K562 (cell line): ENCODE data around the gene SETD5. TPM values are rescaled to one million over a fixed set of nuclear protein-coding genes. Genes with fewer than 3 reads are reported as not detected.

Experiments used
- ATAC-seq: fragments of 200-7000 bp; cut with Tn5 transposase; 3 replicates; pipeline ENCODE4 v1.9.1; 2020; ENCODE audit warnings: moderate library complexity
- BruUV-seq: library from RNA; stranded (reverse); fragments of 400-500 nt; replicated peaks from 2 replicates; lab custom pipeline; 2021; lab: Mats Ljungman, UMichigan
- CTCF ChIA-PET: fragments of 300-600 bp; formaldehyde crosslinking; extraction: SDS; loops from one replicate; lab custom pipeline; 2021; ENCODE audit warnings: low intra/inter-chr PET ratio; lab: Yijun Ruan, JAX
- POLR2A ChIA-PET: fragments of 300-600, 350-650 bp; sonication (Branson Sonifier 250); formaldehyde crosslinking; extraction: SDS; loops from one replicate; lab custom pipeline; 2021; ENCODE audit warnings: antibody characterized with exemption, inconsistent platforms; lab: Yijun Ruan, JAX
- DNase-seq, 4 experiments: peaks; one replicate each; pipeline versions ENCODE4 v3.0.0 to v3.0.0-alpha.2; 2011 to 2018; ENCODE audit warnings: low spot score in 3 of 4, mixed read lengths in 3 of 4; ENCODE audit errors: extremely low read depth in 1 of 4
- FAIRE-seq: peaks from 2 replicates; lab custom pipeline; 2011; peaks lifted over from hg19 to GRCh38; lab: Jason Lieb, UNC
- H2AFZ ChIP-seq: 2 replicates; pipeline ENCODE4 v1.6.0; 2011; ENCODE audit warnings: low read depth, low read length, control low read depth, inconsistent platforms
- H3K27ac ChIP-seq: fragments of 200-600 bp; 3 replicates; pipeline ENCODE4 v1.8.0; 2011; ENCODE audit warnings: low read depth, mild to moderate bottlenecking, control low read depth, inconsistent platforms, low read length, moderate library complexity, mixed read lengths; ENCODE audit errors: extremely low read depth
- H3K27me3 ChIP-seq, 2 experiments: fragments of 300-600 bp in 1 of 2; 2 replicates in 1 of 2; 3 replicates in 1 of 2; pipeline versions ENCODE4 v1.6.0 to v1.8.0; 2011; ENCODE audit warnings: inconsistent platforms in 2 of 2, low read length in 2 of 2, mild to moderate bottlenecking in 1 of 2, mixed read lengths in 1 of 2, moderate library complexity in 1 of 2; ENCODE audit not compliant: control insufficient read depth in 2 of 2, insufficient read depth in 2 of 2
- H3K36me3 ChIP-seq: fragments of 300-600 bp; 3 replicates; pipeline ENCODE4 v1.8.0; 2011; ENCODE audit warnings: mild to moderate bottlenecking, low read length, inconsistent platforms; ENCODE audit not compliant: control insufficient read depth, insufficient read depth
- H3K4me1 ChIP-seq, 2 experiments: fragments of 200-600 bp in 1 of 2; replicated peaks in 1 of 2; 2 replicates in 1 of 2; 3 replicates in 1 of 2; pipeline versions ENCODE4 v1.5.1 to v1.8.0; 2011; ENCODE audit warnings: inconsistent platforms in 2 of 2, low read length in 2 of 2, mild to moderate bottlenecking in 1 of 2, mixed read lengths in 1 of 2, moderate library complexity in 1 of 2; ENCODE audit not compliant: control insufficient read depth in 2 of 2, insufficient read depth in 2 of 2
- H3K4me2 ChIP-seq: 2 replicates; pipeline ENCODE4 v1.6.1; 2011; ENCODE audit warnings: low read length, control low read depth, inconsistent platforms, mixed read lengths; ENCODE audit not compliant: insufficient read depth
- H3K4me3 ChIP-seq: fragments of 200-600 bp; sonication (generic), shearing (Covaris generic); 2 replicates; pipeline ENCODE4 v1.5.1; 2016; ENCODE audit warnings: control low read depth, inconsistent platforms
- H3K79me2 ChIP-seq: fragments of 200-600 bp; 3 replicates; pipeline ENCODE4 v1.8.0; 2011; ENCODE audit warnings: low read length, inconsistent platforms; ENCODE audit not compliant: control insufficient read depth, insufficient read depth
- H3K9ac ChIP-seq, 2 experiments: 2 replicates each; pipeline versions ENCODE4 v1.6.0 to v1.6.1; 2011; ENCODE audit warnings: low read depth in 2 of 2, low read length in 2 of 2, control low read depth in 1 of 2, inconsistent platforms in 1 of 2, mild to moderate bottlenecking in 1 of 2, mixed read lengths in 1 of 2; ENCODE audit not compliant: insufficient read depth in 1 of 2
- H3K9me1 ChIP-seq: one replicate; pipeline ENCODE4 v1.6.0; 2011; ENCODE audit warnings: inconsistent platforms, mild to moderate bottlenecking, low read length, moderate library complexity; ENCODE audit not compliant: control insufficient read depth, insufficient read depth
- H3K9me3 ChIP-seq: replicated peaks from 2 replicates; pipeline ENCODE4 v1.5.1; 2011; ENCODE audit warnings: low read depth, low read length, inconsistent platforms; ENCODE audit not compliant: control insufficient read depth, insufficient read depth
- H4K20me1 ChIP-seq: replicated peaks from 2 replicates; pipeline ENCODE4 v1.6.1; 2011; ENCODE audit warnings: low read length, inconsistent platforms, mixed read lengths; ENCODE audit not compliant: control insufficient read depth, insufficient read depth
- ARID1B ChIP-seq: fragments of 450-650 bp; IDR thresholded peaks from 2 replicates; pipeline ENCODE4 v1.6.1; 2016; ENCODE audit warnings: antibody characterized with exemption, mild to moderate bottlenecking, inconsistent platforms
- ATF1 ChIP-seq, 2 experiments: fragments of 450-650 bp in 1 of 2; IDR thresholded peaks; 2 replicates each; pipeline ENCODE4 v1.6.1; 2016; ENCODE audit warnings: missing compliant biosample characterization in 1 of 2, missing genetic modification characterization in 1 of 2
- ETV5 ChIP-seq: sonication (generic); formaldehyde crosslinking; IDR thresholded peaks from 2 replicates; pipeline ENCODE4 v1.4.0; 2020; ENCODE audit warnings: low read depth, mild to moderate bottlenecking, missing genetic modification reagents
- HDAC2 ChIP-seq: fragments of 450-650 bp; IDR thresholded peaks from 2 replicates; pipeline ENCODE4 v1.6.1; 2016; ENCODE audit warnings: mild to moderate bottlenecking
- HMG20A ChIP-seq: fragments of 450-650 bp; formaldehyde crosslinking; conservative IDR thresholded peaks from 2 replicates; pipeline ENCODE4 v1.4.0; 2020; ENCODE audit warnings: mild to moderate bottlenecking, mixed read lengths
- MIER1 ChIP-seq: fragments of 450-650 bp; IDR thresholded peaks from 2 replicates; pipeline ENCODE4 v1.6.1; 2016; ENCODE audit warnings: antibody characterized with exemption, mild to moderate bottlenecking, low read depth
- TARDBP ChIP-seq: fragments of 450-650 bp; IDR thresholded peaks from 2 replicates; pipeline ENCODE4 v1.6.1; 2016
- YY1 ChIP-seq, 3 experiments: IDR thresholded peaks; 2 replicates each; pipeline ENCODE4 v1.6.1; 2011; ENCODE audit warnings: low read length in 2 of 3, mild to moderate bottlenecking in 2 of 3, moderate library complexity in 2 of 3, borderline replicate concordance in 1 of 3, control low read depth in 1 of 3, low read depth in 1 of 3; ENCODE audit not compliant: insufficient read depth in 3 of 3, insufficient replicate concordance in 2 of 3, control insufficient read depth in 1 of 3, insufficient read length in 1 of 3; ENCODE audit errors: extremely low read depth in 1 of 3
- ZNF253 ChIP-seq: fragments of 250-450 bp; sonication (Bioruptor Pico); conservative IDR thresholded peaks from 2 replicates; pipeline ENCODE4 v1.6.1; 2021; ENCODE audit warnings: mild to moderate bottlenecking
- ZNF347 ChIP-seq: fragments of 450-650 bp; formaldehyde crosslinking; IDR thresholded peaks from 2 replicates; pipeline ENCODE4 v1.4.0; 2020; ENCODE audit warnings: low read depth, mild to moderate bottlenecking, moderate library complexity
- WGBS: fragments of 100-300 bp; shearing (Covaris generic); methylation state at CpG from one replicate; pipeline ENCODE4 v1.1.6; 2016; ENCODE audit warnings: low coverage, mixed read lengths; ENCODE audit not compliant: insufficient coverage; ENCODE audit errors: missing lambda C conversion rate; 5-methylcytosine and 5-hydroxymethylcytosine counted together
- in situ Hi-C: fragments of 300-500 bp; cut with MboI; formaldehyde crosslinking; loops from 4 replicates; pipeline ENCODE4 v1.15.0; 2018; ENCODE audit warnings: inconsistent platforms, mixed read lengths
- intact Hi-C: fragments of 100-400 bp; cut with micrococcal nuclease; formaldehyde crosslinking; loops from 2 replicates; pipeline ENCODE4 v1.14.2; 2022
- polyA plus RNA-seq, 8 experiments: library from polyadenylated mRNA; depleted of rRNA in 4 of 8; stranded (reverse) in 5 of 8; unstranded in 3 of 8; fragments of >200 nt; fragmentation: Nextera tagmentation in 2 of 8; fragmentation: Illumina TruSeq in 1 of 8; extraction: Ambion mirVana in 2 of 8; extraction: Trizol in 1 of 8; gene quantifications; 2 replicates each; pipeline versions ENCODE4 v1.2.1 to v1.2.3, GENCODE V29; 2011 to 2014; ENCODE audit warnings: inconsistent platforms in 1 of 8, missing spikeins in 1 of 8
- total RNA-seq, 7 experiments: library from RNA; depleted of rRNA in 6 of 7; stranded (reverse); fragments of >200 nt in 6 of 7; fragmentation: Illumina TruSeq in 2 of 7; extraction: Trizol in 2 of 7; gene quantifications; 2 replicates each; pipeline versions ENCODE4 v1.2.1 to v1.2.3, GENCODE V29; 2011 to 2021; ENCODE audit warnings: low replicate concordance in 1 of 7
- TF ChIP-seq, protein P1 (sequence below), 2 experiments: fragments of 250-450 bp in 1 of 2; fragments of 450-650 bp in 1 of 2; sonication (Bioruptor Pico) in 1 of 2; IDR thresholded peaks; 2 replicates each; pipeline versions ENCODE4 v1.6.1 to v1.8.0; 2016 to 2021; ENCODE audit warnings: mild to moderate bottlenecking in 2 of 2, moderate library complexity in 2 of 2, missing compliant biosample characterization in 1 of 2, missing genetic modification characterization in 1 of 2

Gene SETD5
- total and polyA plus RNA-seq, 9 of the 15 experiments (the other 6 are each of a cell fraction or from before 2014, with no cell fraction given) = 20.8 to 135 (median 87.2) TPM

DNA sequence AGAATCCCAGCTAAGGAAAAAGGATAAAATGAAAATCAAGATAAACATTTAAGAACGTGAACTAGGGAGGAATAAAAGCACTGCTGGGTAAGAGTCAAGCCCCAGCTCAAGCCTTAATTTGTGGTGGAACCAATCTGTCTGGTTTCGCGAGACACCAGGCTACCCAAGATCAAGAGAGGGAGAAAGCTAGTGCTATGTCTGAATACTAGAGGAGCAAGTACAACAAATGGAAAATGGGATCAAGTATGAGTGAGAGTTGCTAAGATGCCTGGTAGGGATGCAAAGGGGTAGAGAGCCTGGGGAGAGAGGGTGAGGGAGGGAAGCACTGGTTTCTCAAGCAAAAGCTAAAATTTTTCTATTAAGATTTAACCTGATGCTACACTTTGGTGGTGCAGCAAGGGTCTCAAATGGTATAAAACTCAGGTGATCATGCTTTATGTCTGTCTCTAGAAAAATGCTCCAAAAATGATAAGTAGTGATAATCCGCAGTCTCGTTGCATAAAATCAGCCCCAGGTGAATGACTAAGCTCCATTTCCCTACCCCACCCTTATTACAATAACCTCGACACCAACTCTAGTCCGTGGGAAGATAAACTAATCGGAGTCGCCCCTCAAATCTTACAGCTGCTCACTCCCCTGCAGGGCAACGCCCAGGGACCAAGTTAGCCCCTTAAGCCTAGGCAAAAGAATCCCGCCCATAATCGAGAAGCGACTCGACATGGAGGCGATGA lies 1.7 kb upstream of the SETD5 start:
- WGBS = 7% methylated on average over 15 of the region's 15 CpGs
- CTCF ChIA-PET = interaction anchor here (1.6 kb wide), 1 partner anchor 27 kb away, joined by 5 read pairs; no protein-coding TSS in a partner anchor
- no peak for DNase-seq
- Histone ChIP-seq H4K20me1 (peaks cover 40% of the 10 kb centered on the region), H3K9ac (peak overlapping the region; percentile 93 to 97), H3K27ac (peak overlapping the region; percentile 96), H3K27me3 (no peaks in the 10 kb centered on the region), H3K79me2 (peaks cover 88% of the 10 kb centered on the region), H3K4me1 (peaks cover 0 to 22% of the 10 kb centered on the region in 2 experiments; a peak in 3 of 5 replicates), H3K9me3 (no peaks in the 10 kb centered on the region), H3K4me3 (peak overlapping the region; percentile 74), H2AFZ (peak overlapping the region; percentile 57; the same call in 1 of the 2 replicates), H3K36me3 (peaks cover 51% of the 10 kb centered on the region), H3K4me2 (peak overlapping the region; percentile 83), H3K9me1 (no peaks in the 10 kb centered on the region)
- intact Hi-C loops (loop anchor here (1.0 to 5.0 kb wide), 3 partner anchors 27 to 252 kb away; partner anchors contain the start of genes MTMR14 and THUMPD3), in situ Hi-C loops (no loop called here)
- TSS peak; percentile 30 for BruUV-seq
- no peak for ATAC-seq
- POLR2A ChIA-PET = interaction anchor here (0.5 to 7.7 kb wide), 37 partner anchors 8 to 1901 kb away, joined by 3 to 150 read pairs (median 4); partner anchors contain the start of gene THUMPD3
- peak; percentile 15 for FAIRE-seq
- TF ChIP-seq, protein P1, sequence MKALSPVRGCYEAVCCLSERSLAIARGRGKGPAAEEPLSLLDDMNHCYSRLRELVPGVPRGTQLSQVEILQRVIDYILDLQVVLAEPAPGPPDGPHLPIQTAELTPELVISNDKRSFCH (CRISPR knock-in tag; IDR thresholded peaks at IDR 0.05) = no peak
- TF ChIP-seq, protein P1 (tag; IDR thresholded peaks at IDR 0.05) = no peak
- no peak for TF ChIP-seq HMG20A
- TF ChIP-seq YY1 (IDR thresholded peaks at IDR 0.05; ENCODE audit: borderline replicate concordance in 1 of 3, control insufficient read depth in 1 of 3, extremely low read depth in 1 of 3, insufficient read depth in 3 of 3, insufficient read length in 1 of 3, insufficient replicate concordance in 2 of 3, low read depth in 1 of 3, low read length in 2 of 3) = peak in 2 of 3 experiments; percentile 65 to 80
- peak; percentile 84; the same call in 1 of the 2 replicates for TF ChIP-seq HDAC2
- TF ChIP-seq ZNF253 = no peak
- TF ChIP-seq TARDBP = no peak
- TF ChIP-seq MIER1 = no peak
- TF ChIP-seq ATF1 (CRISPR knock-in tag; IDR thresholded peaks at IDR 0.05) = no peak
- no peak; the same call in none of the 2 replicates for TF ChIP-seq ATF1 (tag; IDR thresholded peaks at IDR 0.05)
- no peak for TF ChIP-seq ZNF347 (CRISPR knock-in tag)
- peak; percentile 71 for TF ChIP-seq ARID1B
- TF ChIP-seq ETV5 (CRISPR knock-in tag) = no peak
